AG08396 (cell line): Measurements from ENCODE around the gene FAM53C.
"Not testable (repeated sequence)": the region's sequence is repeated elsewhere in the genome, so short reads cannot be mapped to it uniquely, and the experiment has no call there.

Experiments used
- DNase-seq: peaks from one replicate; pipeline ENCODE4 v3.0.0; 2012; ENCODE audit warnings: low spot score, mixed read lengths

The FAM53C gene

DNA sequence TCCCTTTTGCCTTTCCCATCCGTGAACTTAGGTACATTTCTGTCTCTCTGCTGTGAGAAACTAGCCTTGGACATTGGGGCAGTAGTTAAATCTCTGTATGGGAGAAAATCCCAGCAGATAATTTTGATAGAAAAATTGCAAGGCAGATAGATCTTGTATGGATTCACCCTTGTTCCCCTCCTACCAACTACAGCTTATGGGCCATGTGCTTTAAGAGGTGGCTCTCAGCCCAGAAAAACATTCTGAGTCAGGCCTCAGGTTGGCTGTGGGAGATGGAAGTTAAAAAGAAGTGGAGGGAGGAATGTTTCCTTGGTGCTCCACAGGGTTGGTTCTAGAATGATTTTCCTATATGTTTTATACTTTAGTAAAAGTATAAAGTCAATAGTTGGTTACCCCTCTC is 13.0 kb downstream of the FAM53C start:
- peak; percentile 61 for DNase-seq

DNA sequence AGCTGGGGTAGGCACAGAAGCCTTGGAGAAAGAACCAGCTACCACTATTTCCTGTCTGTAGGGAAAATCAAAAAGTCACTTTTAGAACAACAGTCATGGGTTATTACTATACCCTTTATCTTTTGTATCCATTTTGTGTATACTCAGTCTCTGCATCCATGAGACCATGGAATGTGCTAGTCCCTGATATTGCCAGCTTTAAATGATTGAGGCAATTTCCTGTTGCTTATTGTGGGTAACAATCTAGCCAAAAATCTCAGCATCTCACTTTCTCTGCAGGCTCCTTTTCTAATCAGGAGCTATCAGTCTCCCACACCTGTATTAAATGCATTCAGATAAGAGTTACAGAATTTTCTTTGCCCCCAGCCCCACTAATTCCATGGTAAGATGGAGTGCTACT is 13.5 kb downstream of the FAM53C start:
- DNase-seq, result no peak

DNA sequence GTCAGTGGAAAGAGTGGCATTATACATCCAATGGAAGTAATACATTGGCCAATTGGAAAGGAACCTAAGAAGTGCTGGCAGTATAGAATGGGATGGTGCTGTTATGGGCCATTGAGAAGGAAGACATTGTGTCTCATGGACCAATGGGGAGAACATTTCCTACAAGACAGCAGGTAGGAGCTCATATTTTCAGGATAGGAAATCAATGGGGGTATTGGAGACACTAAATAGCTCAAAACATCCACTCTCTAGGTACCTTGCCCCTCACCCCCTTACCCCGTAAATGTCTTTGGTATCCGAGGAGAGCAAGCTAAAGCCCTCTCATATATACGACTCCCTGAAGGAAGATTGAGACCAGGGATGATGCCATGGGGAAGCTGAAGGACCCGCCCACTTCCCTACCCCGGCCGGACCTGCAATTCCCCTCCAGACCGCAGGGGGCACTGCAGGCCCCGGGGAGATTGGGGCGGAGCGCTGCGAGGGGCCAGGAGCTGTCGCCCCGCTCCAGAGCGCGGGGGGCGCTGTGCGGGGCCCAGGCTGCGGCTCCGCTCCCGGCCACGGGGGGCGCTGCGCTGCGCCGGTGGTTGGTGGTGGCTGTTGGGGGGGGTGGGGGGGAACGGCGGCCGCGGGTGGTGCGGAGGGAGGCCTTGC is 14.1 kb downstream of the FAM53C start, which contains the start of gene KDM3B:
Gene KDM3B (plus strand): TSS at position 615 of the 651 bp plus-strand sequence. CDS start 111 bp downstream, outside the sequence.
- DNase-seq, result peak; percentile 97

DNA sequence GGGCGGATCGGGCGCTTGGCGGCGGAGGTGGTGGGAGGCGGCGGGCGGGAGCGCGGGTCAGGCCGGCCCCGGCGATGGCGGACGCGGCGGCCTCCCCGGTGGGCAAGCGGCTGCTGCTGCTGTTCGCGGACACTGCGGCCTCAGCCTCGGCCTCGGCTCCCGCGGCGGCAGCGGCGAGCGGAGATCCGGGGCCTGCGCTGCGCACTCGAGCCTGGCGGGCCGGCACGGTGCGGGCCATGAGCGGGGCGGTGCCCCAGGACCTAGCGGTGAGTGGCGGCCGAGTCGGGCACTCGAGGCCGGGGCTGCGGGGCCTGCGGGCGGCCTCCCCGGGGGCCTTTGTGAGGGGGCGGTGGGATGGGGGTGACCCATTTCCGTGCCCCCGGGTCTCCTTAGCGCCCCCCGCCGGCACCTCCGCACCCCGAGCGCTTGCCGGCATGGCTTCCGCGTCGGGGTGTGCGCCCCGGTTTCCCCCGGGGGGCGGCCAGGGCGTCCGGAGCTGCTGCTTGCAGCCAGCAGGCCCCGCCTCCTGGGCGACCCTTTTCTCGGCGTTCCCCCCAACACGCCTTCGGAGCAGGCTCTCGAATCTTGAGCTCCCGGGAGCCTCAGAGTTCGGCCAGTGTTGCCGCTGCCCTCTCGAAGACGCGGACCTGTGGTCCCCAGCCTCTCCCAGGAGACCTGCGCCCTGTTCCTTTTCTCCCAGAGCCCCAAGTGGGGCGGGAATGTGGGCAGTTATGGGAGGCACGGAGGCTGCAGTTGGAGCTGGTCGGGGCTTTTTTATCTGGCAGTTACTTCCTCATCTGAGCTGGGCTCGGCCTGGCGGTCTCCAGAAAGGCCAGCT is 14.9 kb downstream of the FAM53C start:
- peak; percentile 58 for DNase-seq

DNA sequence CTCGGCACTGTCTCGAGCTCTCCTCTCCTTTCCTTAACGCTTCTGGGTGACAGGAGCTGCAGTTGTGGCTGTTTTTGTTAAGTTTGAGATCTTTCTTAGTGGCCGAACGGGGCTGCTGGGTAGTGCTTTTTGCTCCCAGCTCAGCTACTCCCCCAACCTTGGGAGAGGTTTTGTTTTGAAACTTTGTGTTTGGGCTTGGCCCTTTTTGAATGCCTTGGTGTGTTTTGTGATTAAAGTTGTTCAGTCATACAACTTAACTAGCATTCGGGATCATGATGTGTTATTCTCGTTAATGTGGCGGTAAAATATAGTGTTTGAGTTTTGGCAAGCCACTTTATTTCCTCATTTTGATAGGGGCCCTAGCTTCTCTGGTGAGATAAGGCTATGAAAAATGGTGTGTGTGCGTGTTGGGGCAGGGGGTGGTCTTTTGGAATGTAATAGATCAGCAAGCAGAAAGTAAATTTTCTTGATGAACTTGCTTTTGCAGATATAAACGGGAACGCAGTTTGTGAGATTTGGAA is 15.6 kb downstream of the FAM53C start:
- peak; percentile 45 for DNase-seq

DNA sequence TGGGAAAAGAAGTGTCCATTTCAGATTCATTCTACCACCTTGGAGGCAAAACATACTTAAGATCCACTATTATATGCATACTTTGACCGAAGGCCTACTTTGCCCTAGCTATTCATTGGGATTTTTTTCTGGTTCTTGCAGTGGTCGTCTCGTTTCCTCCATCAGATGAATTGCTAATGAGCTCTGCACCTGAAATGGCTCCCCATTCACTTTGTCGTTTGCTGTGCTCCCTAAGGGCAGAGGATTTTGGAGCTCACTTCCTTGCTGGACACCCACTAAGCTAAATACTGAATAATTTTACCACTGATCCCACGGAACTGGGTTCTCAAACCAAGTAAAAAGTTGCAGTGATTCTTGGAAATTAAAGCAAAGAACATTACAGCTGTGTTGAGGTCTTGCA is 16.3 kb downstream of the FAM53C start:
- DNase-seq, result no peak

DNA sequence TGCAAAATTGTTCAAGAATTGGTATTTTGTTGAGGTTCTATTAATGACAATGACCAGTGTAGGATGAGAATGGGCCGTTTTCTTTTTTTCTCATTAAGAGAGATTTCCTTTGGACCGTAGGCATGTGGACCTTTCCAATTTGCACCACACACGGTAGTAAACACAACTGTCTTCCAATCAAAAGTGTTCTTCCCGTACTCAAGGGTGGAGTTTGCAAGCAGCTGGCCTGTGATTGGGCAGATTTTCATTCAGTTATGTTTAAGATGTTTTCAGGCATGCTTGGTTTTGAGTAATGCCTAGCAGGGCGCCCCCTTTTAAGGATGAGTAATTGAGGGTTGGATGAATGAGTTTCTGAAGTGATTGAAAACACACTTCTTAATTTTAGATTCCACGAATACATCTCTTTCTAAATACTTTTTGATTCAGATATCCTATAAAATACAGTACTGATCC is 16.9 kb downstream of the FAM53C start:
- DNase-seq, result peak; percentile 84

DNA sequence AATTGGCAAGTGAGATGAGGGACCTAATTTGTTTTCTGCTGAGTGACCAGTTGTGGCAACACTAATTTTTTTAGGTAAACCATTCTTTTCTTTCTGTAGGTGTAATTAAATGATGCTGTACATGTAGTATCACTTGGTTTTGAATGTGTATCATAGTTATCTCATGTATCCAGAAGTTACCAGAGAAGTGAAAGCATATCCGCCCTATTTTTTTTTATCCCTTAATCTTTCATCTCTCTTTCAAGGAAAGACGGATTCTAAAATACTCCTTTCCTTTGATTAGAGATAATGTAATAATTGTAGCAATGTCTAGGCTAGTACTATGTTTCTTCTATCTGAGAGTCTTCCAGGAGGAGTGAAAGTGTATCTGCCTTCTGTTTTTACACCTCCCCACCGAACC is 21.6 kb downstream of the FAM53C start:
- DNase-seq, result no peak

DNA sequence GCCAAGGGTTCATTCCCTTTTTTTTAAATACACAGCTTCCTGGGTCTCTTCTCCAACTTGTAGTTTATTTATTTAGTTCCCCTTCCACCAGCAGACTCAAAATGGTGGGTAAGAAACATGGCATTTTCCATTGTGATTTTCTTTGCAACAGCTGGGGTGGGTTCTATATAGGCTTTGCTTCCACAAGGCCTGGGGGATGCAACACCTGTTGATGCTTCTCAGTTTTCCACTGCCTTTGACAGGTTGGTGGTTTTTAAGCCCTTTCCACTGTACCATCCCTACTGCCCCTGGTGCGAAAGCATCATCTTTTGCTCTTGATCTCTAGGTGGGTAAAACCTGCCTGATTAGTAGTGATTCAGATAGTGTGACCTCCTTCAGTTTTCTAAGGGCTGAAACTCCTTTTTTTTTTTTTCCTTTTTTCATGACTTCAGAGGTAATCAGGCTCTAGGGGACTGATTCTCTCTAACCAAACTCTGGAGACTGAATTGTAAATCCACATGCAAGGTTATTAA is 22.9 kb downstream of the FAM53C start:
- no peak for DNase-seq

DNA sequence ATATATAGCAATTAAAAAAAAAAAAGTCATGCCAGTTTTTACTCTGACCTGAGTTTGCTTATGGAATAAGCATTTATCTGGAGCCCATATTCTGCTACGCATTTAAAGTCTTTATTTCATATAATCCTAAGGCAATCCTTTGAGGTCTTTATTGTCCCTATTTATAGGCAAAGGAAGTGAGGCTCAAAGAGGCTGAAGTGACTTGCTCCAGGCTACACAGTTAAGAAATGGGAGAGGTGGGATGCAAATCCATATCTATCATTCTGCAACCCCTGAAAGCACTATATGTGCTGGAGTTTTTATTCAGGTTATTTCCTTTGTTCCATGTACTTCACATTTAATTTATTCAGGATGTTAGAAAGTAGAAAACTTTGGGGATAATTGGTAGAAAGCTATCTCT is 26.5 kb downstream of the FAM53C start:
- DNase-seq, result no peak

DNA sequence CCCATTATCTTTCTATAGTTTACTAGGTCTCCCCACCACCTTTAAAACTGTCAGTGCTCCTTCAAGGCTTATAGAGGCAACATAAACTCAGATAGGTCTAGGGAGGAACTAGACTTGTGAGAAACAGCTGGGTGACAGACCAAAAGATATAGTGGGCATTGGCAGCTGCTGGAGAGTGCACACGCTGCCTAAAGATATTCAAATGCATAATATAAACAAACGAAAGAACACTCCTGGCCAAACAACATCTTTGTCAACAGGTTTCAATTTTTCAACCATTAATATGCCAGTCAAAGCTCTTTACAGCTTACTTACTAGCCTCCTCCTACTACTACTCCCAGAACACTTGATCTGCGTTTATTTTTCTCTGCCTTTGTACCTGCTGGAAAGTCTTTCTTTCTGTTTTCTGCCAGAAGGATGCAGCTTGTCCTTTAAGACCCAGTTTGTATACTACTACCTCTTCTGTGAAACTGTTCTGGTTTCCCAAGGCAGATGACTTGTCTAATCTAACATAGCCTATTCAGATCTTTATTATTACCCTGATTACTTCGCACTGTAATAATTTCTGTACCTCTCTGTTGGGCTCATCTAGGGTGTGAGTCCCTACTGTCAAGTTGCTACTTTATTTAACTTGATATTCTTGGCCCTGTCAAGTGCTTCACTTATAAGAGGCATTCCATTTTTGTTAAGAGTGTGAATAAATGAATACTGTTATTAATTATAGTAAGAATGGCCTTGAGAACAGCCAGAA is 28.7 kb downstream of the FAM53C start:
- DNase-seq, result no peak

DNA sequence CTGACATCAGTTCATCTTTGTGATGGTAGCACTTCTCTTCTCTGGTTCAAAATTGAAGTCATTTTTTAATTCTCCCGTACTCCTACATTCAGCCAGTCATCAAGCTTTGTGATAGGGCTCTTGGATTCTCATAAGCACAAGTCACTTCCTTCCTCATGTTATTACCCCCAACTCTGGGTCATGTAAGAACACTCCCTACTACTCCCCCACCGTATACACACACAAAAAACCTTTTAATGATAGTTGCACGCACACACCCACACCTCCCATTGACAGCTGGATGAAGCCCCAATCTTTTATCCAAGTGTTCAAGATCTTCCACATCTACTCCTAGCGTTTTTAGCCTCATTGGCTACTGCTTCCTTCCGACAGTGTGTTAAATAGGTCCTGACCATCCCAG is 31.2 kb downstream of the FAM53C start:
- no peak for DNase-seq

DNA sequence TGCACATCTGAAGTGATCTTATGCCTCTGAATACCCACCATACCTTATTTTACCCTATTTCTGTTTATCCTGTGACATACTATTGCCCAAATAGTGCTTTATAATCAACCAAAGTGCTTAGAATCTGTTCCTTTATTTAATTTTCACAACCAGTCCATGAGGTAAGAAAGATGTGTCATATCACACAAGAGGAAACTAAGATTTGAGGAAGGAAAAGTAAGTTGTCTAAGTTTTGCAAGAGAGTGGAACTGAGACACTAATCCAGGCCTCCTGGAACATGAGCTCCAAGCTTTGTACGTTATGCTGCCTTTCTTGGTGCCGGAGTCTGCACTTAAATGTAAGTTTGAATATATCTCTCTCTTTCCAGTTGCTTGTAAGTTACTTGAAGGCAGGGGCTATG is 31.6 kb downstream of the FAM53C start:
- no peak for DNase-seq

DNA sequence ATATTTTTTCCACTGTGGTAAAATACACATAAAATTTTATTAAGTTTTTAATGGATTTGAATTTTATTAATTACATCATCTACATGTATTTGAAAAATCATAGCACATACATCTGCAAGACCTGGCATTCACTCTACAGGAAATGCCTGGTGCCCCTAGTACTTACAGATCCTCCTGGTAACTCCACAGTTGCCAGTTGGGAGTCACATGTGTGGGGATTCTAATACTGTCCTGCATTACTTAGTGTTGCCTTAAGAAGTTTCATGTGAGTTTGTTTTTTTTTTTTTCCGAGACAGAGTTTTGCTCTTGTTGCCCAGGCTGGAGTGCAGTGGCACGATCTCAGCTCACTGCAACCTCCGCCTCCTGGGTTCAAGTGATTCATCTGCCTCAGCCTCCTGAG is 32.5 kb downstream of the FAM53C start:
- no peak for DNase-seq

DNA sequence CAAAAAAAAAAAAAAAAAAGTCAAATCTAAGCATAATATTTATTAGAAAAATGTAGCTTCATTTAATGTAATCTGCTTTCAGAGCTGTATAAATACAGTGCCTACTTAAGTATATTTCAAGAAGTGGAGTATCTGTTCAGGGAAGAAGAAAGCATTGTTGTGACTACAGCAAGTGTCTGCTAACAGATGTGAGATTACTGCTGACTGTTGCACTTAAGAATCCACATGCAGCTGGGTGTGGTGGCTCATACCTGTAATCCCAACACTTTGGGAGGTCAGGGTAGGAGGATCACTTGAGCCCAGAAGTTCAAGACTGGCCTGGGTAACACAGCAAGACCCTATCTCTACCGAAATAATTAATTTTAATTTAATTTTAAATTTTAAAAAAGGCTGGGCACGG is 33.4 kb downstream of the FAM53C start:
- DNase-seq, result no peak

DNA sequence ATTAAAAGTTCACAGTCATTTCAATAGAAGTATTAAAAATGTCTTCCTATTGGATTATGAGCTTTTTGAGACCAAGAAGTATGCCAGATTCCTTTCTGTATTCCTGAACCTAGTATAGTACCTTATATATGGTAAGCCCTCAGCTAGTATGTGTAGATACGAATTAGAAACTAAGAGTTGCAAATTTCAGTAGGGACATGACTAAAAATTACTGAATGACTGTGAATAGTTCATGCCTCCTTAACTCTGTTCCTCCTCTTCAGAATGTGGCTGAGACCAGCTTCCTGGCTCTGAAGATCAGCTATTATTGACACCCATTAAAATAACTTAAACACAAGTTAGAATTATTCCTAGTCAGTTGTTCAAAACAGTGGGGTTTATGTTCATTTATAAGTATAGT is 34.2 kb downstream of the FAM53C start:
- DNase-seq, result no peak

DNA sequence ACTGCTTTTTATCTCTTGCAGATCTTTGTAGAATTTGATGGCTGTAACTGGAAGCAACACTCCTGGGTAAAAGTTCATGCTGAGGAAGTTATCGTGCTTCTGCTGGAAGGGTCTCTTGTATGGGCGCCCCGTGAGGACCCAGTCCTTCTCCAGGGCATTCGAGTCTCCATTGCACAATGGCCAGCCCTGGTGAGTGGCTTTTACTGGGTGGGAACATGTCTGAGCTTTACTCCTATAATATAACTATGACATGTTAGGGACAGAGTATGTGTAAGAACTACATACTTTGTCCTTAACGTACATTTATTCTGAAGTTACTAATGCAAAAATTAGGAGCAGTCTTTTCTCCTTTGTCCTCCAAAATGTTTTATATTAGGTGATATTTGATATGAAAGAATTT is 34.6 kb downstream of the FAM53C start:
- DNase-seq, result no peak

DNA sequence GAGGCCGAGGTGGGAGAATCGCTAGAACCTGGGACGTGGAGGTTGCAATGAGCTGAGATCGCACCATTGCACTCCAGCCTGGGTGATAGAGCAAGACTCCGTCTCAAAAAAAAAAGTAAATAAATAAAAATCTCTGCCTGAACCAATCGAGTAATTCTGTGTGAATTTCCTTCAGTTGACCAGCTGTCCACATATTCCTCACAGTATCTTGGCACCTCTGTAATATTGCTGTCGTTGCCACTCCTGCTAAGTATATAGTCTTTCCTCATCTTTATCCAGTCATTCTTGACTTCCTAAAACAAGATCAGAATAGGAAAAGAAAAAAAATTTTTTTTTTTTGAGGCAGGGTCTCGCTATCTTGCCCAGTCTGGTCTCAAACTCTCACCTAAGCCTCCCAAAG is 44.3 kb downstream of the FAM53C start:
- no peak for DNase-seq

DNA sequence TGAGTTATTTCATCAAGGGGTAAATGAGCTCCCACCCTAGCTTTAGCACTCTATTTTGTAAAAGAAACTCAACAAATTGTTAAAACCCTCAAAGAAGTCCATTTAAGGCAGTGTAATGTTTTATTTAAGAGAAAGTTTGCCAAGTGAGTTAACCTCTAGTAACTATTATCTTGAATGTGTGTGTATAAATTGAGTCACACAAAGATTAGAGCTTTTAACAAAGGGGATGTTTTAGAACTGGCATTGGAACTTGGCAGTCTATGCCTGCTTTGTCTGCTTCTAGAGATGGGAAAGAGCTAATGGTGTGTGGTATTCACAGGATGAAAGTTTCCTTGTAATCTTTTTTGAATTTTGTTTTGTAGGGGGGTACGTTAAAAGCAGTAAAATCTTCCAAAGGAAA is 47.6 kb downstream of the FAM53C start:
- DNase-seq, result no peak

DNA sequence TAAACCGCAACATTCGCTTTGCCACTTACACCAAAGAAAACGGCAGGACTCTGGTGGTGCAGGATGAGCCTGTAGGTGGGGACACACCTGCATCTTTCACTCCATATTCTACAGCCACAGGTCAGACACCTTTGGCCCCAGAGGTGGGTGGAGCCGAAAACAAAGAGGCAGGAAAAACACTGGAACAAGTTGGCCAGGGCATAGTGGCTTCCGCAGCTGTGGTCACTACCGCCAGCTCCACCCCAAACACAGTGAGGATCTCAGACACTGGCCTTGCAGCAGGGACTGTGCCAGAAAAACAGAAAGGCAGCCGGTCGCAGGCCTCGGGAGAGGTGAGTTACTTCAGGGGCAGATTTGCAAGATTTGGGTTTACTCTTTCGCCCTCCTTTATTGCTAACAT is 48.2 kb downstream of the FAM53C start:
- no peak for DNase-seq

DNA sequence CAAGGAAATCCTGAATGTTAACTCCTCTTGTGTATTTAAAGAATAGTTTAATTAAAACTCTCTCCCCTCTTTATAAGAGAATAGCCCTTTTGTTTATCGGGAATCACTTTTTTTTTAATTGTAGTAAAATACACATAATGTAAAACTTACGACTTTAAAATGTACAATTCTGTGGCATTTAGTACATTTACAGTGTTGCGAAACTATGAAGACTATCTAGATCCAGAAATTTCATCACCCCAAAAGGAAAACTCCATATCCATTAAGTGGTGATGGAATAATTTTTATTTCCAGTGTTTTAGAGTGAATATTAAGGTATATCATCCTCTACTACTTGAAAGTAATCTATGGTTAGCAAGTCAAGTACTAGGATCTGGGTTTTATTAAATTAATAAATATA is 51.3 kb downstream of the FAM53C start:
- no peak for DNase-seq

DNA sequence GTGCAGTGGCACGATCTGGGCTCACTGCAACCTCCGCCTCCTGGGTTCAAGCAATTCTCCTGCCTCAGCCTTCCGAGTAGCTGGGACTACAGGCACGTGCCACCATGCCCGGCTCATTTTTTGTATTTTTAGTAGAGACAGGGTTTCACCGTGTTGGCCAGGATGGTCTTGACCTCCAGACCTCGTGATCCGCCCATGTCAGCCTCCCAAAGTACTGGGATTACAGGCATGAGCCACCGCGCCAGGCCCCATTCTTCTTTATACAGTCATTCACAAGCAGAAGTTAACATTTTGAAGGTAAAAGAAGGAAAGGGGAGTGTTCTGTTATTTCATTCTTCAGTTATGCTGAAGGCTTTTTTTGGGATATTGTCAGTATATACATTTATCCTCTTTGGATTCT is 51.8 kb downstream of the FAM53C start:
- not testable (repeated sequence) for DNase-seq
